Mononuclear cell (primary cell): ENCODE data around the gene MALAT1. TPM values are rescaled to one million over a fixed set of nuclear protein-coding genes. Genes with fewer than 3 reads are reported as not detected.
"Not testable (repeated sequence)": the region's sequence is repeated elsewhere in the genome, so short reads cannot be mapped to it uniquely, and the experiment has no call there.

Source experiments
- H3K27me3 ChIP-seq: 2 replicates; pipeline ENCODE4 v1.6.0; 2011; ENCODE audit warnings: low read length, control low read depth; ENCODE audit not compliant: insufficient read depth
- H3K4me1 ChIP-seq: 2 replicates; pipeline ENCODE4 v1.5.1; 2011; ENCODE audit warnings: mild to moderate bottlenecking, low read length, control low read depth; ENCODE audit not compliant: insufficient read depth
- H3K4me3 ChIP-seq: 2 replicates; pipeline ENCODE4 v1.5.1; 2011; ENCODE audit warnings: mild to moderate bottlenecking, low read length, moderate library complexity
- H3K9me3 ChIP-seq: 2 replicates; pipeline ENCODE4 v1.5.1; 2011; ENCODE audit warnings: low read depth, mild to moderate bottlenecking, control low read depth, low read length
- total RNA-seq: library from RNA; depleted of rRNA; stranded (reverse); fragments of >200 nt; gene quantifications from one replicate; pipeline ENCODE4 v1.2.3, GENCODE V29; 2012

The MALAT1 gene
- 22,943 TPM for total RNA-seq

DNA sequence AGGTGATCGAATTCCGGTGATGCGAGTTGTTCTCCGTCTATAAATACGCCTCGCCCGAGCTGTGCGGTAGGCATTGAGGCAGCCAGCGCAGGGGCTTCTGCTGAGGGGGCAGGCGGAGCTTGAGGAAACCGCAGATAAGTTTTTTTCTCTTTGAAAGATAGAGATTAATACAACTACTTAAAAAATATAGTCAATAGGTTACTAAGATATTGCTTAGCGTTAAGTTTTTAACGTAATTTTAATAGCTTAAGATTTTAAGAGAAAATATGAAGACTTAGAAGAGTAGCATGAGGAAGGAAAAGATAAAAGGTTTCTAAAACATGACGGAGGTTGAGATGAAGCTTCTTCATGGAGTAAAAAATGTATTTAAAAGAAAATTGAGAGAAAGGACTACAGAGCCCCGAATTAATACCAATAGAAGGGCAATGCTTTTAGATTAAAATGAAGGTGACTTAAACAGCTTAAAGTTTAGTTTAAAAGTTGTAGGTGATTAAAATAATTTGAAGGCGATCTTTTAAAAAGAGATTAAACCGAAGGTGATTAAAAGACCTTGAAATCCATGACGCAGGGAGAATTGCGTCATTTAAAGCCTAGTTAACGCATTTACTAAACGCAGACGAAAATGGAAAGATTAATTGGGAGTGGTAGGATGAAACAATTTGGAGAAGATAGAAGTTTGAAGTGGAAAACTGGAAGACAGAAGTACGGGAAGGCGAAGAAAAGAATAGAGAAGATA lies at the start of gene MALAT1:
Gene MALAT1, plus strand, starts transcription at position 69 of the 736 bp plus-strand sequence.
- Histone ChIP-seq H3K4me1 (peaks cover 38% of the 10 kb centered on the region), H3K4me3 (peak within 1 kb of the TSS; percentile 99), H3K9me3 (no peaks in the 10 kb centered on the region), H3K27me3 (no peaks in the 10 kb centered on the region)

DNA sequence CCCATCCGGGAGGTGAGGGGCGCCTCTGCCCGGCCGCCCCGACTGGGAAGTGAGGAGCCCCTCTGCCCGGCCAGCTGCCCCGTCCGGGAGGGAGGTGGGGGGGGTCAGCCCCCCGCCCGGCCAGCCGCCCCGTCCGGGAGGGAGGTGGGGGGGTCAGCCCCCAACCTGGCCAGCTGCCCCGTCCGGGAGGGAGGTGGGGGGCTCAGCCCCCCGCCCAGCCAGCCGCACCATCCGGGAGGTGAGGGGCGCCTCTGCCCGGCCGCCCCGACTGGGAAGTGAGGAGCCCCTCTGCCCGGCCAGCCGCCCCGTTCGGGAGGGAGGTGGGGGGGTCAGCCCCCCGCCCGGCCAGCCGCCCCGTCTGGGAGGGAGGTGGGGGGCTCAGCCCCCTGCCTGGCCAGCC lies 47.5 kb upstream of the MALAT1 start:
- not testable (repeated sequence) for H3K9me3 ChIP-seq

DNA sequence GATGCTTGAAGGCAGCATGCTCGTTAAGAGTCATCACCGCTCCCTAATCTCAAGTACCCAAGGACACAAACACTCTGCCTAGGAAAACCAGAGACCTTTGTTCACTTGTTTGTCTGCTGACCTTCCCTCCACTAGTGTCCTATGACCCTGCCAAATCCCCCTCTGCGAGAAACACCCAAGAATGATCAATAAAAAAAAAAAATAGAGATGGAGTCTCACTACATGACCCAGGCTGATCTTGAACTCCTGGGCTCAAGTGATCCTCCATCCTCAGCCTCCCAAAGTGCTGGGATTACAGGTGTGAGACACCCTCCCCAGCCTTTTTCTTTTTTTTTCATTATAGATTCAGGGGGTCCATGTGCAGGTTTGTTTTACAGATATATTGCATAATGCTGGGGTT lies 46.6 kb upstream of the MALAT1 start:
- H3K4me3 ChIP-seq, H3K9me3 ChIP-seq, H3K27me3 ChIP-seq: not testable (repeated sequence)
- H3K4me1 ChIP-seq = peaks cover 33% of the 10 kb centered on the region

More for the DNA sequence above, 47.5 kb upstream of the MALAT1 start:
- not testable (repeated sequence) for H3K27me3 ChIP-seq, H3K4me3 ChIP-seq
- peaks cover 33% of the 10 kb centered on the region for H3K4me1 ChIP-seq

- H3K9me3 ChIP-seq = no peaks in the 10 kb centered on the region
- H3K27me3 ChIP-seq = no peaks in the 10 kb centered on the region
- H3K4me1 ChIP-seq = peaks cover 33% of the 10 kb centered on the region
- no peak overlapping the region for H3K4me3 ChIP-seq
These were observed 45.9 kb upstream of the MALAT1 start for GRCh38 chr11:65452806-65453490.

- H3K9me3 ChIP-seq = no peaks in the 10 kb centered on the region
- H3K4me1 ChIP-seq = peaks cover 33% of the 10 kb centered on the region
- H3K27me3 ChIP-seq = no peaks in the 10 kb centered on the region
- peak overlapping the region; percentile 48 for H3K4me3 ChIP-seq
These were observed 44.5 kb upstream of the MALAT1 start for GRCh38 chr11:65454311-65454695.

GRCh38 chr11:65454696-65455456 lies 44.0 kb upstream of the MALAT1 start:
- Histone ChIP-seq H3K9me3 (no peaks in the 10 kb centered on the region), H3K4me3 (peak overlapping the region; percentile 48), H3K27me3 (no peaks in the 10 kb centered on the region), H3K4me1 (peaks cover 33% of the 10 kb centered on the region)

DNA sequence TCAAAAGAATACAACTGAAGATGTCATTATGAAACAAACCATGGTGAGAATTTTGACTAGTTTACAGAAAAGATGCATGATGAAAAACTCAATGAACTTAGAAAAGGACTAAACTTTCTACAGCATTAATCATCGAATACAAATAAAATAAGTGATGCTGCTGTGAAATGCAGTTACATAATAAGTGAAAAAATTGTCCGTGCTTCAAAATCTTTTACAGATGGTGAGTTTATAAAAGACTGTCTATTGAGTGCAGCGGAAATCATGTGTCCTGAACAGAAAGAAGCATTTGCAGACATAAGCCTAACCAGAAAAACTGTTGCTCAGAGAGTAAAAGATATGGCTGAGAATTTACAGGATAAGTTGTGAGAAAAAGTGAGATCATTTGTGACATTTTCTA lies 42.4 kb upstream of the MALAT1 start:
- Histone ChIP-seq H3K4me1 (peaks cover 33% of the 10 kb centered on the region), H3K27me3 (no peaks in the 10 kb centered on the region), H3K9me3 (no peaks in the 10 kb centered on the region), H3K4me3 (no peak overlapping the region)

DNA sequence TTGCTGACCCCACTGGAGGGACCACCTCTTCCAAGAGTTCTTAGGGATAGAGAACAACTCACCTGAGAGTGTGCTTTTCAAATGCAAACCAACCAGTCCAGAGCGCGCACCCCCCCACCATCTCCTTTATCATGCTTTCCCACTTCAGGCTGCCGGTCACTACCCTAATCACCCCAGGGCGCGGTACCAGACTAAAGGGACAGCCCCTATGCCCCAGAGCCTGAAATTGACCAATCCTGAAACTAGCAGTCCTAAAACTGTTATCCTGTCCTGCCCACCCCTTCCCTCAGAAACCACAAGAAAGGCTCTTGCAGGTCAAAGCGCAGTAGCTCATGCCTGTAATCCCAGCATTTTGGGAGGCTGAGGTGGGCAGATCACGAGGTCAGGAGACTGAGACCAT lies 39.3 kb upstream of the MALAT1 start:
- no peak overlapping the region for H3K4me3 ChIP-seq
- H3K9me3 ChIP-seq = no peaks in the 10 kb centered on the region
- H3K4me1 ChIP-seq = peaks cover 10% of the 10 kb centered on the region
- no peaks in the 10 kb centered on the region for H3K27me3 ChIP-seq

DNA sequence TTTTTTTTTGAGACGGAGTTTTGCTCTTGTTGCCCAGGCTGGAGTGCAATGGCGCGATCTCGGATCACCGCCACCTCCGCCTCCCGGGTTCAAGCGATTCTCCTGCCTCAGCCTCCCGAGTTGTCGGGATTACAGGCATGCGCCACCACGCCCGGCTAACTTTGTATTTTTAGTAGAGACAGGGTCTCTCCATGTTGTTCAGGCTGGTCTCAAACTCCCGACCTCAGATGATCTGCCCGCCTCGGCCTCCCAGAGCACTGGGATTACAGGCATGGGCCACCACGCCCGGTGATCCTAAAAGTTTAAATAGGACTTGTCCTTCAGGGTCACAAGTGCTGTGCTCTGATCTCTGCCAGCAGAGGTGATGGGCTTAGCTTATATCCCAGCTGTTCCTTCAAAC lies 33.4 kb upstream of the MALAT1 start:
- H3K27me3 ChIP-seq = not testable (repeated sequence)

GRCh38 chr11:65467306-65467705 lies 31.5 kb upstream of the MALAT1 start:
- H3K4me3 ChIP-seq, H3K9me3 ChIP-seq, H3K27me3 ChIP-seq: not testable (repeated sequence)
- H3K4me1 ChIP-seq = peaks cover 12% of the 10 kb centered on the region

More for the DNA sequence above, 33.4 kb upstream of the MALAT1 start:
- not testable (repeated sequence) for H3K4me3 ChIP-seq, H3K4me1 ChIP-seq, H3K9me3 ChIP-seq

- peaks cover 24% of the 10 kb centered on the region for H3K4me1 ChIP-seq
- no peak overlapping the region for H3K4me3 ChIP-seq
- H3K9me3 ChIP-seq = no peaks in the 10 kb centered on the region
- H3K27me3 ChIP-seq = no peaks in the 10 kb centered on the region
These were observed 29.9 kb upstream of the MALAT1 start for GRCh38 chr11:65468874-65469333.

DNA sequence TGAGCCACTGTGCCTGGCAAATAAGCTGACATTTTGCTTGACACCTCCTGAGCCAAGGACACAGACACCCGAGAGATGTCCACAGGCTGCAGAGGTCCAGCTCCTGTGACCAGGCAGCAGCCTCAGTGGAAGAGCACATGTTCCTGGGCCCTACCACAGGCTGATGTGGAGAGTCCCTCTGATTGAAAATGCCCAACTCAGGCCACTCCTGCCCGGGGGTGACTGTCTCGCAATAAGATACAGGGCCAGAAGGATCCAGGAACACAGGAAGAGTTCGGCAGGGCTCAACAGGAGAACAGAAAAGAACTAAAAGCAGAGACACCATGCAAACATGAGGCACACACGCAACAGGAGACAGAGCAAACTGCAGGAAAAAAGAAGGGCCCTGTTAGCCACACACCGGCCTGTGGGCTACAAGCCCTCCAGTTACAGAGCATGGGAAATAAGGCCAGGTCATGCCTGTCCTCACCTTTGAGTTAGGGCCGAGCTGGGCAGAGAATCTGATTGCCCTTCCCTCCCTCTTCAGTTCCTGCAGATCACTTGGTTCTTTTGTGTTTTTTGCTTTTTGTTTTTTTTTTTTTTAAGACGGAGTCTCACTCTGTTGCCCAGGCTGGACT lies 28.3 kb upstream of the MALAT1 start:
- no peak overlapping the region for H3K4me3 ChIP-seq
- H3K4me1 ChIP-seq = peaks cover 24% of the 10 kb centered on the region
- H3K27me3 ChIP-seq = no peaks in the 10 kb centered on the region
- H3K9me3 ChIP-seq = no peaks in the 10 kb centered on the region

GRCh38 chr11:65471447-65471891 lies 27.4 kb upstream of the MALAT1 start:
- Histone ChIP-seq H3K4me1 (peaks cover 29% of the 10 kb centered on the region), H3K4me3 (no peak overlapping the region), H3K27me3 (no peaks in the 10 kb centered on the region), H3K9me3 (no peaks in the 10 kb centered on the region)

DNA sequence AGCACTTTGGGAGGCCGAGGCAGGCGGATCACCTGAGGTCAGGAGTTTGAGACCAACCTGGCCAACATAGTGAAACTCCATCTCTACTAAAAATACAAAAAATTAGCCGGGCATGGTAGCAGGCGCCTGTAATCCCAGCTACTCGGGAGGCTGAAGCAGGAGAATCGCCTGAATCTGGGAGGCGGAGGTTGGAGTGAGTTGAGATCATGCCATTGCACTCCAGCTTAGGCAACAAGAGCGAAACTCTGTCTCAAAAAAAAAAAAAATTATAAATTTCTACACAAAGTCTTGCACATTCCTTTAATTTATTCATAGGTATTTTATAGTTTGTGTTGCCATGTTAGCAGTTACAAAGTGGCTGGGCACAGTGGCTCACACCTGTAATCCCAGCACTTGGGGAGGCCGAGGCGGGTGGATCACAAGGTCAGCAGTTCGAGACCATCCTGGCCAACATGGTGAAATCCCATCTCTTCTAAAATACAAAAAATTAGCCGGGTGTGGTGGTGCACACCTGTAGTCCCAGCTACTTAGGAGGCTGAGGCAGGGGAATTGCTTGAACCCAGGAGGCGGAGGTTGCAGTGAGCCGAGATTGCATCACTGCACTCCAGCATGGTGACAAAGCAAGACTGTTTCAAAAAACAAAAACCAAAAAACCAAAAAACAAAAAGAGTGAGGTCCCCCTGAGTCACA lies 26.1 kb upstream of the MALAT1 start:
- H3K27me3 ChIP-seq, H3K9me3 ChIP-seq, H3K4me3 ChIP-seq: not testable (repeated sequence)
- peaks cover 38% of the 10 kb centered on the region for H3K4me1 ChIP-seq
